ENCODE results near the gene GRK3.
"Not testable (repeated sequence)": the region's sequence is repeated elsewhere in the genome, so short reads cannot be mapped to it uniquely, and the experiment has no call there.

GRK3 gene

DNA sequence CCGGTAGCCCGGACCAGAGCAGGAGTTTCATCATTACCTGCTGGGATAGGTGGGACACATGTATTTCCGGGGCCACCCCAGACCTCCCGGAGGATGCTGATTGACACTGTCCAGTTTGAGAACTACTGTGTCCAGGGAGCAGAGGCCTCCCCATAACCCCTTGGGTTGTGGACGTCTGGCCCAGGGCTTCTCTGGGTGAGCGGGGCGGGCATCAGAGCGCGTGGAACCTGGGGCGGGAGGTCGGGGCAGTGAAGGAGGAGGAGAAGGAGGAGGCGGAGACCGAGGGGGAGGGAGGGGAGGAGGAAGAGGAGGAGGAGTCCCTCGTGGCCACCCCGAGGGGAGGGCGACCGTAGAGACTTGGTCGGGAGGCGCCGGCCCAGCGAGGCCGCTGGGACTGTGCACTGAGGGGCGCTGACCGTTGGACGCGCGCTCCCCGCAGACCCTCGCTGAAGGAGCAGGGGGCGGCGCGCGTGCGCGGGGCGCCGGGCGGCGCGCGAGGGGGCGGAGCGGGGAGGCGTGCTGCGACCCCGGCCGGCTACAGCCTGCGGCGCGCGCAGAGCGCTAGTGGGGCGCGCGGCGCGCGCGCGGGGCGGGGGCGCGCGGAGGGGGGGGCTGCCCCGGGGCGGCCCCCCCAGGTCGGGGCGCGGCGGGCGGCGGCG, at the start of gene GRK3:
TSS of gene GRK3 (plus strand) at position 356 of the 659 bp plus-strand sequence. CDS start 366 bp downstream, outside the sequence.
- no peak for DNase-seq (ENCODE audit: low spot score)

GRCh38 chr22:25518000-25518663, 46.3 kb upstream of the GRK3 start:
- no peak for DNase-seq (ENCODE audit: low spot score)

GRCh38 chr22:25525376-25525775, 39.1 kb upstream of the GRK3 start:
- DNase-seq (ENCODE audit: low spot score) = no peak

DNA sequence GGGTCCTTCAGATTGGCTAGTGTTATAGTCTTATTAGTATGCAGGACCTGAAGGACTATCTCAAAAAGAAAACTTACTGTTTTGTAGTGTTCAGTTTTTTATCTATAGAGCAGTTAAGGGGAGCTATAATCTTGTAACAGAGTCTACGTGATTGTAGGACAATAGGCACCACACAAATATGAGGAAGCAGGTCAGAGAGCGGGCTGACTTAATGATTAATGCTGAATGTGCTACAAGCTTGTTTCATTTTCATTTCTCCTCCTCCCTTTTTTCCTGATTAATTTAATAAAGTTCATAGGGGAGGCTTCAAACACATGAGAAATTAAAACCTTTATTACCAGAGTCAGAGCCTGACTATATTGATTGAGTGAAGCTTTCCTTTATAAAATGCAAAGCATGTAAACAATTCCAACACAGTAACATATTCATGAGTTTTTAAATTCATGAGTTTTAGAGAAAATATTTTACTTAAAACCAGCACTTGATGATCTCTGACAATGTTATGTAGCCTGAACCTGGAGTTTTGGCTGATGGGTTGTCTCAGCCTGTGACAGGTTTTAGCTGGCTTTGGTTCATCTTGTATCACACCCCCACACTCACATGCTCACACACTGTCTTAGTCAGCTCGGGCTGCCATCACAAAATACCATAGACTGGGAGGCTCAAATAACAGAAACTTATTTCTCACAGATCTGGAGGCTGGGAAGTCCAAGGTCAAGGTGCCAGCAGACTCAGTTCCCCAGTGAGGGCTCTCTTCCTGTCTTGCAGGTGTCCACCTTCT, 38.5 kb upstream of the GRK3 start:
- not testable (repeated sequence) for DNase-seq (ENCODE audit: low spot score)

DNA sequence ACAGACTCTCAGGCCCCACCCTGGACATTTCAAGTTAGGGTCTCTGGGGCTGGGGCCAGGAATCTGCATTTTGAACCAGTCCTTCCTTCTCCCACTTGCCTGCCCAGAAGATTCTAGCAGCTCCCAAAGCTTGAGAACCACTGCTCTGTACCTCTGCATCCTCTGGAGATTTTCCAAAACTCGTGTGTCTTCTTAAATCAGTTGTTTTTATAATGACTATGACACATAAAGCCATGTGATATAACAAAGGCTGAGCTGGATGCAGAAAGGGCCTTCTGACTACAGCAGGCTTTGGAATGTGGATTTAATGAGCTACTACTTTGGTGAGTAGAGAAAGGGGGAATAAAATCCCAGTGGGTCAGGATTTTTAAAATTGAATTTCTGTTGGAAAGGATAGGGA, 37.5 kb upstream of the GRK3 start:
- not testable (repeated sequence) for DNase-seq (ENCODE audit: low spot score)

DNA sequence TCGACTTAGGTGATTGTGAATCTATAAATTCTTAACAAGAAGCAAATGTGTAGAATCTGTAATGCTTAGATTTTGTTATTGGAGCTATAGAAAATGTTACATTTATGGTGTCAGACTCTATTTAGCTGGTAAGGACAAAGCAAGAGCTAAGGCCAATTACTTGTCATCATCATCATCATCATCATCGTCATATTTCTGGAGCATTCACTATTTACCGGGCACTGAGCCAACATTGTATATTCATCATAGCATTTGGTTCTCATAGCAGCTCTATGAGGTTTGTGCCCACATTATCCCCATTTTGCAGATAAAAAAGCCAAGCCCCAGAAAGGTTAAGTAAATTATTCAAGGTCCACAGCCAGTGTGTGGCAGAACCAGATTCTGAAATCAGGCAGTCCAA, 36.4 kb upstream of the GRK3 start:
- not testable (repeated sequence) for DNase-seq (ENCODE audit: low spot score)

DNA sequence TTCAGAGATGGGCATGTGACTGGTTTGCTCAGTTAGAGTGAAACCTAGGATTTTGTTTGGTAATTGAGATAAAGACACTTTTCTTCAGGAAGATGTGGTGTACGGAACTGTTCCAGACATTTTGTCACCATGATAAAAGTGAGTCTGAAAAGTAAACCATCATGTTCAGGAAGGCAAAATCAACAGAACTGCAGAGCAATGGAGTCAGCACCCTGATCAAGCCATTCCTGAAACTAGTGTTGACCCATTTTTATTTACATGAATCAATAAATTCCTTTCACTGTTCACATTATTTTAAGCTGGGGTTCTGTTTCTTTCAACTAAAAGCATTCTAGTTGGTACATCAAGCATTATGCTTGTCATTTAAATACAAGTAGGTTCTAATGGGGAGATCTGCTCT, 35.4 kb upstream of the GRK3 start:
- not testable (repeated sequence) for DNase-seq (ENCODE audit: low spot score)

GRCh38 chr22:25529541-25530137, 34.8 kb upstream of the GRK3 start:
- not testable (repeated sequence) for DNase-seq (ENCODE audit: low spot score)

DNA sequence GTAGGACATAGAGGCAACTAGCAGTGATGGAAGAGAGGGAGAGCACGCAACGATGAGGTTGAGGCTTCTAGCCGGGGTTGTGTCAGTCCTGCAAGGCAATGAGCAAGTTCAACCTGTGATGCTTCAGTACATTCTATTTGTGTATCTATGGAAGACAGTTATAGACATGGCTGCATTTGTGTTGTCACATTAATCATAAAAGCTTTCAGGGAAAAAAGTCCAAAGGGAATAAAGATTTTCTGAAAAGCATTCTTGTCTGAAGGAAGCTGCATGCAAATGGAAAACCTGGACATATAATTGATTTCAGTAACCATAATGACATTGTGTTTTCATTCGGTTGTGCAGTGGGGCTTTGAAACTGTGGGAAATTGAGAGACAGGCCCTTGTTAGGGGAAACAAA, 32.8 kb upstream of the GRK3 start:
- not testable (repeated sequence) for DNase-seq (ENCODE audit: low spot score)

- no peak for DNase-seq (ENCODE audit: low spot score)
Measured at GRCh38 chr22:25534724-25535123, 29.8 kb upstream of the GRK3 start.

DNA sequence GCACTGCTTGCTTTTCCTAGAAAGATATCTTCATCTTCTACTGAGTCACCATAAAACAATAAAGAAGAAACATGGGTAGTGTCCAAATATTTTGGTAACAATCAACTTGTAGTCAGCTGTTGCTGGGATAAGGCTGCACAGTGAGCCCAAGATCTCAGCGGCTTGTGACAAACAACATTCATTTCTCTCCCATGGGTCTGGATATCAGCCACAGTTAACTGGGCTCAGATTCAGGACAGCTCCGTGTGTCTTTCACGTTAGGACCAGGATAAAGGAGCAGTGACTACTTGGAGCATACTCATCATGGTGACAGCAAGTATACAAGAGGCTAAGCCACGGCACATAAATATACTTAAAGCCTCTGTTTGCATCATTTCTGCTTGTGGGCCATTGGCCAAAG, 27.9 kb upstream of the GRK3 start:
- no peak for DNase-seq (ENCODE audit: low spot score)

DNA sequence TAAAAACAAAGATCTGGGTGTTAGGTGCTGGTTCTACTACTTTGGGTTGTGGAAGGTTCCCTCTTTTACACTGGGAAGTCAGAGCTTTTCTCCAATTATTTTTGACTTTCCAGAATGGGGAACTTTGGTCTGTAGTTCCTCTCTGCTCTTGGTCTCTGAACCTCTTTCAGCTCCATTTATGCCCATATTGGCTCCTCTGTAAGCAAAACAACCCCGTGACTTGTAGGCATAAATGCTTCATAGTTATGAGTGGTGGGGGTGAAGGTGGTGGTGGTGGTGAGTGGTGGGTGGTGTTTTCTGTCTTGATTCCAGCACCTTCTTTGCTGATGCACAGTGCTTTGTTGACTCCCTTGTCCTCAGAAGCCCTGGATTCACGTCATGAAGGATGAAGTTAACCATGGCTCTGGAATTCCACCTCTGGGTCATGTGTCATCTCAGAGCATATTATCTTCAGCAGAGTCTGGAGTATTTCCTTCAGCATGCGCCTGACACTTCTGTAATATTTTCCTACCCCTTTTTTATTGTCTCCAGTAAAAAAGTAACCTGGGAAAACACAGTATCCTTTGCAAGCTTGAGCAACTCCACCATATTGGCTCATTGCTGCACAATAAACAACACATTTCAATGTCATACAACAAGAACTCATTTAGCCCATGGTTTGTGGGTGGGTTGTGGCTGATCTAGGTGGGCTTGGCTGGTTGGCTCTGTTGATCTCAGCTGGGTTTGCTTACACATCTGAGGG, 24.1 kb upstream of the GRK3 start:
- DNase-seq (ENCODE audit: low spot score) = no peak

DNA sequence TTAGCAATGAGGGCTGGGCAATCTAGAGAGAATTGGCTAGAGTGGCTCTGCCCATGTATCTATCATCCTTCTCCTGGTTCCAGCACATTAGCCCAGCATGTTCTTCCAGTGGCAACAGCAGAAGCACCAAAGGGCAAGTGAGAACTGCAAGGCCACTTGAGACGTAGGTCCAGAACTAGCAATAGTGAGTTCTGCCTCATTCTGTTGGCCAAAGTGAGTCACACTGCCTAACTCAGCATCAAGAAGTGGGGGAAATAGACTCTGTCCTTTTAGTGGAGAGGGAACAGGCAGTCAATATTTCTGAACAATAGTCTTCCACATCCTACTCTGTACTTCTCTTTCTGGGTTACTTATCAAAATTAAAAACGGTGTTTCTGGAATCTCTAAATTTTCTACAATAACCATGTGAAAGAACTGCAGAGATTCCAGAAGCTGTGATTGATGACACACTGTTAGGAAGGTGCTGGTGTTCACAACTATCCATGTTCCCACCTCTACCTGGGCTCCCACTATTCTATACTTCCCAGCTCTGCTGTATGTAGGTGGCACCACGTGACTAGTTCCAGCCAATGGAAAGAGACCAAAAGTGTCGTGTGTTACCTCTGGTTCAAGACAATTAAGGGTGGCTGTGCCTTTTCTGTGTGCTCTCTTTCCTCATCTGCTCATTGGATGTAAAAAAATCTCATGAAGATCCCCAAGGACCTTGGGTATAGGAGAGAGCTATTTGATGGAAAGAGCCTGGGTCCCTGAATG, 23.4 kb upstream of the GRK3 start:
- no peak for DNase-seq (ENCODE audit: low spot score)

DNA sequence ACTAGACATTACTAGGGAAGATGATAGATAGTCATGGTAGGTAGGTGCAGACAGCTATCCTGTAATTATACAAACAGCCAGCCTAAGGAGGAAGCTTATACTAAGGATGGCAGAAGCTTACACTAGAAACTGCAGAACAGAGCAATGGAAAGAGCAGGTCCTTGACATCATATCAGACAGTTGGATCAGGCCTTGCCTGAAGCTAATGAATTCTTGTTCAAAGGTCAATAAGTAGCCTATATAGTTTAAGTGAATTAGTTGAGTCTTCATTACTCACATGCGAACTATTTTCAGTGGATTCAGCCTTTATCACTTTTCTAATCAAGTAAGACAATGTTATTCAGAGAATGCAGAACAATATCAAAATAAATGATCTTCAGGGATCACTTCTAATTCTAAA, 22.3 kb upstream of the GRK3 start:
- no peak for DNase-seq (ENCODE audit: low spot score)

- DNase-seq (ENCODE audit: low spot score) = no peak
Measured at GRCh38 chr22:25542720-25543402, 21.6 kb upstream of the GRK3 start.

DNA sequence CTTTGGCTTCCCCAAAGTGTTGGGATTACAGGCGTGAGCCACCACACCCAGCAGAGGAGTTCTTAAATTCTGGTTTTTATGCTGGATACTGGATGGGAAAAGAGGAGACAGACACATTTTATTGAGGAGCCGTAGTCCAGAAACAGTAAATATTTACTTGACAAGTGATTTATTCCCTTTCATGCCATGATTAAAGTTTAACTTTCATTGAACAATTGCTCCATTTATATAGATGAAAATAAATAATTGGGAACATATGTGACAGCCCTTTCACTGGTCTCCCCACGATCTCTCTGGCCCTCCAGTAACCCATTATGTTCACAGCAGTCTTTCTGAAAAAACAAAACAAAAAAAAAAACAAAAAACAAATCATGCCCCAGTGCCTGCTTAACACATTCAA, 19.3 kb upstream of the GRK3 start:
- no peak for DNase-seq (ENCODE audit: low spot score)

GRCh38 chr22:25545672-25546071, 18.8 kb upstream of the GRK3 start:
- no peak for DNase-seq (ENCODE audit: low spot score)

DNA sequence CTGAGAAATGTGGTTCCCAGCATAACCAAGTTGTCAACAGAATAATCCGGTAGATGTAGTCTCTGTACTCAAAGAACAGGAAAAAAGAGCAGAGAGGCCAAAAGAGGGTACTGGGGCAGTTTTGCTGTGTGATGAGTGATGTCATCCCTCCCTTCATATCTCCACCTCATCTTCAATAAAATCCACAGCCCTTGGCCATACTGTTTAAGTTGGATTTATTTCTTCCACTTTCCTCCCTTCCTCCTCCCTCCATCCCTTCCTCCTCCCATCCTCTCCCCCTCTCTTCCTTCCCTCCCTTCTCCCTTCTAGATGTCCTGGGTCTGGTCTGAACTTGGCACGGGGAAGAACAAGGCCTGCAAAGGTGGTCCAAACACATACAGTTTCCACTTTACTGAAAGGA, 18.2 kb upstream of the GRK3 start:
- no peak for DNase-seq (ENCODE audit: low spot score)

DNA sequence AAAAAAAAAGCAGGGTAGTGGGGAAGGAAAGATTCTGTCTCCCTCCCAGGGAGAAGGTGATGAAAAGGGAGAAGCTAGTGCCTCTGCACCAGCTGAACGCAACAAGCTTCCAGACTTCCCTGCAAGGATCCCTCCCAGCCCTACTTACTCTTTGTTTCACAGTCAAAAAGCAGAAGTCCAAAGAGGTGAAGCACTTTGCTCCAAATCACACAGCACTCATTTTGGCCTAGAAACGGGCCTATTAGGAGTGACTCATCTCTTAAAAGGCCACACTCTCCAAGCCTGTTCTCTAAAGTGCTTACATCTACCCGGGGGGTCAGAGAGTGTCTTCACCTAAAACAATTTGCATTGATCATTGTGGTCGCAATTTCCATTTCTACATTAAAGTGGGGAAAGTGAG, 17.7 kb upstream of the GRK3 start:
- DNase-seq (ENCODE audit: low spot score) = no peak

DNA sequence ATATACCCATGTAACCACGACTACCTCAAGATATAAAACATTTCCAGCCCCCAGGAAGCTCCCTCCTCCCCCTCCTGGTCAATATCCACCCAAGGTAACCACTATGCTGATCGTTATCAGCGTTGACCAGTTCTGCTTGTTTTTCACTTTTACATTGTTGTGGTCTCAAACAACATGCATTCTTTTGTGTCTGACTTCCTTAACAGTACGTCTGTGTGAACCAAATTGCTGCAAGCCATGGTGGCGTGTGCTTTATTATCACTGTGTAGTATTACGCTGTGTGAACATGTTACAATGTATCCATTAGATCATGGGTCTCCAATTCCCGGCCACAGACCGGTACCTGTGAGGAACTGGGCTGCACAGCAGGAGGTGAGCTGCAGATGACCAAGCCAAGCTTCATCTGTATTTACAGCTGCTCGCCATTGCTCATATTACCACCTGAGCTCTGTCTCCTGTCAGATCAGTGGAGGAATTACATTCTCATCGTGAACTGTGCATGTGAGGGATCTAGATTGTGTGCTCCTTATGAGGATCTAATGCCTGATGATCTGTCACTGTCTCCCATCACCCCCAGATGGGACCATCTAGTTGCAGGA, 15.5 kb upstream of the GRK3 start:
- DNase-seq (ENCODE audit: low spot score) = no peak

Data from hematopoietic multipotent progenitor cell treated with erythropoietin and hydrocortisone succinate and interleukin-3 and kit ligand, for 15 days (in vitro differentiated cells).